HepG2 (cell line): ENCODE results near the gene HIF1AN. TPM values are rescaled to one million over a fixed set of nuclear protein-coding genes. Genes with fewer than 3 reads are reported as not detected.

Source experiments
- ATAC-seq: fragments of 200-7000 bp; cut with Tn5 transposase; 3 replicates; pipeline ENCODE4 v1.9.1; 2020; ENCODE audit warnings: mild to moderate bottlenecking, moderate library complexity
- BruUV-seq: library from RNA; stranded (reverse); fragments of 400-500 nt; replicated peaks from 2 replicates; lab custom pipeline; 2021; lab: Mats Ljungman, UMichigan
- CTCF ChIA-PET: fragments of 300-600 bp; formaldehyde crosslinking; extraction: SDS; loops from one replicate; lab custom pipeline; 2021; ENCODE audit warnings: low total read pairs, inconsistent platforms, low intra/inter-chr PET ratio; lab: Yijun Ruan, JAX
- POLR2A ChIA-PET: fragments of 350-600 bp; sonication (Branson Sonifier 250); formaldehyde crosslinking; loops from one replicate; lab custom pipeline; 2020; ENCODE audit warnings: antibody characterized with exemption, inconsistent platforms; lab: Yijun Ruan, JAX
- DNase-seq: peaks from one replicate; pipeline ENCODE4 v3.0.0-alpha.2; 2015; ENCODE audit warnings: low spot score
- FAIRE-seq: peaks from 3 replicates; lab custom pipeline; 2011; peaks lifted over from hg19 to GRCh38; lab: Jason Lieb, UNC
- H2AFZ ChIP-seq: one replicate; pipeline ENCODE4 v1.6.1; 2011; ENCODE audit warnings: low read length, inconsistent platforms
- H3K27ac ChIP-seq: fragments of 300-600 bp; 3 replicates; pipeline ENCODE4 v1.8.0; 2011; ENCODE audit warnings: mixed run types, mild to moderate bottlenecking, mixed read lengths, low read length, inconsistent platforms; ENCODE audit not compliant: insufficient read depth; ENCODE audit errors: extremely low read length
- H3K27me3 ChIP-seq, 2 experiments: fragments of 200-600 bp in 1 of 2; 2 replicates in 1 of 2; 3 replicates in 1 of 2; pipeline versions ENCODE4 v1.6.0 to v1.8.0; 2011; ENCODE audit warnings: low read length in 2 of 2, mild to moderate bottlenecking in 2 of 2, moderate library complexity in 2 of 2, inconsistent platforms in 1 of 2; ENCODE audit not compliant: insufficient read depth in 2 of 2, control insufficient read depth in 1 of 2
- H3K36me3 ChIP-seq, 2 experiments: fragments of 200-600 bp in 1 of 2; replicated peaks in 1 of 2; 2 replicates in 1 of 2; 3 replicates in 1 of 2; pipeline versions ENCODE4 v1.5.1 to v1.8.0; 2011; ENCODE audit warnings: low read length in 2 of 2, inconsistent platforms in 1 of 2; ENCODE audit not compliant: insufficient read depth in 2 of 2, control insufficient read depth in 1 of 2
- H3K4me1 ChIP-seq: 2 replicates; pipeline ENCODE4 v1.5.1; 2012; ENCODE audit warnings: low read length, inconsistent platforms; ENCODE audit not compliant: insufficient read depth
- H3K4me2 ChIP-seq: 2 replicates; pipeline ENCODE4 v1.6.0; 2011; ENCODE audit warnings: low read depth, low read length, inconsistent platforms
- H3K4me3 ChIP-seq, 3 experiments: fragments of 200-600 bp in 1 of 3; sonication (generic), shearing (Covaris generic) in 1 of 3; replicated peaks in 1 of 3; 2 replicates each; pipeline ENCODE4 v1.5.1; 2011 to 2016; ENCODE audit warnings: low read length in 3 of 3, inconsistent platforms in 2 of 3, low read depth in 2 of 3, mild to moderate bottlenecking in 2 of 3, control low read depth in 1 of 3, mixed read lengths in 1 of 3; ENCODE audit not compliant: insufficient read depth in 1 of 3
- H3K79me2 ChIP-seq: one replicate; pipeline ENCODE4 v1.6.1; 2011; ENCODE audit warnings: low read length, inconsistent platforms; ENCODE audit not compliant: insufficient read depth
- H3K9ac ChIP-seq: 2 replicates; pipeline ENCODE4 v1.6.0; 2011; ENCODE audit warnings: mild to moderate bottlenecking, low read depth, low read length, inconsistent platforms; ENCODE audit not compliant: insufficient read depth
- H3K9me3 ChIP-seq: 2 replicates; pipeline ENCODE4 v1.5.1; 2012; ENCODE audit warnings: mild to moderate bottlenecking, low read length
- H4K20me1 ChIP-seq: 2 replicates; pipeline ENCODE4 v1.6.0; 2011; ENCODE audit warnings: inconsistent platforms, mild to moderate bottlenecking, low read length, moderate library complexity; ENCODE audit not compliant: insufficient read depth
- CCDC6 ChIP-seq: sonication (generic); formaldehyde crosslinking; IDR thresholded peaks from 2 replicates; pipeline ENCODE4 v1.8.1; 2022; ENCODE audit warnings: mild to moderate bottlenecking, missing genetic modification reagents, moderate library complexity
- FOXP1 ChIP-seq, 2 experiments: fragments of 450-650 bp in 1 of 2; IDR thresholded peaks; 2 replicates each; pipeline ENCODE4 v1.6.1; 2017 to 2018; ENCODE audit warnings: antibody characterized with exemption in 1 of 2
- GFI1 ChIP-seq: sonication (generic); formaldehyde crosslinking; IDR thresholded peaks from 2 replicates; pipeline ENCODE4 v1.5.0; 2020; ENCODE audit warnings: missing genetic modification reagents, mild to moderate bottlenecking, borderline replicate concordance
- HNRNPK ChIP-seq: fragments of 200-400 bp; formaldehyde crosslinking; IDR thresholded peaks from 2 replicates; pipeline ENCODE4 v1.6.1; 2018; ENCODE audit warnings: low read length, low read depth, moderate library complexity, mild to moderate bottlenecking; ENCODE audit not compliant: poor library complexity, severe bottlenecking
- IKZF1 ChIP-seq: fragments of 450-650 bp; IDR thresholded peaks from 2 replicates; pipeline ENCODE4 v1.7.1; 2016
- KDM5B ChIP-seq: sonication (generic); formaldehyde crosslinking; IDR thresholded peaks from 2 replicates; pipeline ENCODE4 v1.4.0; 2020; ENCODE audit warnings: missing genetic modification reagents, mild to moderate bottlenecking, borderline replicate concordance
- RELA ChIP-seq: sonication (generic); formaldehyde crosslinking; IDR thresholded peaks from 2 replicates; pipeline ENCODE4 v1.4.0; 2020; ENCODE audit warnings: missing genetic modification reagents
- TARDBP ChIP-seq: sonication (generic); formaldehyde crosslinking; IDR thresholded peaks from 2 replicates; pipeline ENCODE4 v1.8.0; 2022; ENCODE audit warnings: mild to moderate bottlenecking, missing genetic modification reagents
- XBP1 ChIP-seq: sonication (generic); formaldehyde crosslinking; IDR thresholded peaks from 2 replicates; pipeline ENCODE4 v1.5.0; 2020; ENCODE audit warnings: missing genetic modification reagents
- ZFP41 ChIP-seq: sonication (generic); formaldehyde crosslinking; IDR thresholded peaks from 2 replicates; pipeline ENCODE4 v1.4.0; 2020; ENCODE audit warnings: mild to moderate bottlenecking, missing genetic modification reagents, borderline replicate concordance
- ZNF160 ChIP-seq: sonication (generic); formaldehyde crosslinking; IDR thresholded peaks from 2 replicates; pipeline ENCODE4 v1.8.0; 2022; ENCODE audit warnings: mild to moderate bottlenecking, inconsistent platforms, missing genetic modification reagents
- ZNF460 ChIP-seq: sonication (generic); formaldehyde crosslinking; IDR thresholded peaks from 2 replicates; pipeline ENCODE4 v1.5.1; 2020; ENCODE audit warnings: missing genetic modification reagents, mild to moderate bottlenecking, borderline replicate concordance
- ZNF512B ChIP-seq: sonication (generic); formaldehyde crosslinking; IDR thresholded peaks from 2 replicates; pipeline ENCODE4 v1.5.1; 2020; ENCODE audit warnings: missing genetic modification reagents, mild to moderate bottlenecking, borderline replicate concordance
- ZNF547 ChIP-seq: sonication (generic); formaldehyde crosslinking; IDR thresholded peaks from 2 replicates; pipeline ENCODE4 v1.5.1; 2020; ENCODE audit warnings: mild to moderate bottlenecking, missing genetic modification reagents
- ZNF670 ChIP-seq: sonication (generic); formaldehyde crosslinking; IDR thresholded peaks from 2 replicates; pipeline ENCODE4 v1.8.0; 2022; ENCODE audit warnings: mild to moderate bottlenecking, missing genetic modification reagents, borderline replicate concordance
- ZSCAN12 ChIP-seq: sonication (generic); formaldehyde crosslinking; IDR thresholded peaks from 2 replicates; pipeline ENCODE4 v1.9.0; 2021; ENCODE audit warnings: mild to moderate bottlenecking, missing genetic modification reagents
- WGBS: methylation state at CpG from one replicate; pipeline ENCODE4 v1.1.6; 2017; ENCODE audit warnings: low lambda C conversion rate; 5-methylcytosine and 5-hydroxymethylcytosine counted together
- in situ Hi-C: cut with HindIII; loops from 2 replicates; pipeline ENCODE4 v1.10.0; 2017; ENCODE audit warnings: low pct_unique_long_range_greater_than_20kb; ENCODE audit not compliant: extremely low pct_ligation_motif_present
- intact Hi-C: fragments of 100-400 bp; cut with micrococcal nuclease; formaldehyde crosslinking; loops from one replicate; pipeline ENCODE4 v1.10.0; 2022; ENCODE audit not compliant: unreplicated experiment
- polyA plus RNA-seq, 8 experiments: library from polyadenylated mRNA; depleted of rRNA in 3 of 8; stranded (reverse) in 7 of 8; unstranded in 1 of 8; fragments of >200 nt; fragmentation: Illumina TruSeq in 4 of 8; extraction: Trizol in 4 of 8; gene quantifications; 2 replicates each; pipeline versions ENCODE4 v1.2.1 to v1.2.3, GENCODE V29; 2011 to 2016; ENCODE audit warnings: low read depth in 4 of 8, missing spikeins in 1 of 8, mixed read lengths in 1 of 8; ENCODE audit not compliant: insufficient read depth in 1 of 8
- total RNA-seq, 5 experiments: library from RNA; depleted of rRNA; stranded (reverse); fragments of >200 nt; fragmentation: Illumina TruSeq; extraction: Trizol; gene quantifications; 2 replicates each; pipeline ENCODE4 v1.2.3, GENCODE V29; 2016; ENCODE audit warnings: low read depth in 1 of 5
- TF ChIP-seq, protein P1 (sequence below): sonication (generic); formaldehyde crosslinking; IDR thresholded peaks from 2 replicates; pipeline ENCODE4 v1.5.1; 2020; ENCODE audit warnings: missing genetic modification reagents, mild to moderate bottlenecking, borderline replicate concordance

HIF1AN gene
- total and polyA plus RNA-seq, 2 of the 13 experiments (the other 11 are each of a cell fraction or from before 2014, with no cell fraction given), result 8.6 to 10.7 TPM

DNA sequence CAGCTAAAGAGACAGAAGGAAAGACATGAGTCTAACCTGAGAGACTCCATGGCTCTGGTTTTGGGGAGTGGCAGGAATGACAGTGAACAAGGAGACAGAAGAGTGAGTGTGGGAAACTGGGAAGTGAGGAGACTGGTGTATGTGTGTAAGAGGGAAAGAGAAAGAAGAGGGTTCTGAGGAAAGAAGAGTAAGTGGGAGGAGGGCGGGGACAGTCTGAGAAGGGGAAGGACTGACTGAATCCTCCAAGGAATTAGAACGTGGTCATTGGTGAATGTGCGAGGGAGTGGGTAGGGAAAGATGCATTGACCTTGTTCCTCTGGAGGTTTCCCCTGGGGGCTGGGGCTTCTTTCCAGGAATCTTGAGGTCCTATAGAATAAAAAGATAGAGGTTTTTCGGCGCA lies 46.3 kb upstream of the HIF1AN start:
- ATAC-seq, result no peak
- intact Hi-C loops (no loop called here), in situ Hi-C loops (no loop called here)
- Histone ChIP-seq H2AFZ (no peak overlapping the region), H3K27ac (no peak overlapping the region), H3K4me2 (no peak overlapping the region), H3K79me2 (no peaks in the 10 kb centered on the region), H3K36me3 (peaks cover 0 to 3% of the 10 kb centered on the region in 2 experiments; a peak in 1 of 5 replicates), H3K4me3 (no peak overlapping the region), H3K9ac (no peak overlapping the region), H3K4me1 (no peaks in the 10 kb centered on the region), H3K27me3 (no peaks in the 10 kb centered on the region), H4K20me1 (no peaks in the 10 kb centered on the region), H3K9me3 (no peaks in the 10 kb centered on the region)
- WGBS, result 96% methylated on average over 5 of the region's 5 CpGs
- ChIA-PET CTCF (no interaction called here), POLR2A (no interaction called here)
- no peak for FAIRE-seq
- TF ChIP-seq ZNF547, result no peak
- TF ChIP-seq CCDC6 (CRISPR knock-in tag), result no peak
- no peak for TF ChIP-seq FOXP1 (IDR thresholded peaks at IDR 0.05)
- TF ChIP-seq FOXP1 (CRISPR knock-in tag; IDR thresholded peaks at IDR 0.05), result no peak
- TF ChIP-seq IKZF1, result no peak
- TF ChIP-seq ZSCAN12, result no peak
- DNase-seq, result no peak
- BruUV-seq, result no TSS peak

GRCh38 chr10:100490531-100490930 lies 45.2 kb upstream of the HIF1AN start:
- no peak overlapping the region for H3K4me3 ChIP-seq
- no peak for FAIRE-seq
- ATAC-seq, result no peak
- no peaks in the 10 kb centered on the region for H3K4me1 ChIP-seq
- CTCF ChIA-PET, result no interaction called here
- no peak overlapping the region for H2AFZ ChIP-seq
- H4K20me1 ChIP-seq, result no peaks in the 10 kb centered on the region
- H3K79me2 ChIP-seq, result no peaks in the 10 kb centered on the region
- no TSS peak for BruUV-seq
- no peaks in the 10 kb centered on the region for H3K9me3 ChIP-seq
- no peak overlapping the region for H3K4me2 ChIP-seq
- no peak for DNase-seq
- POLR2A ChIA-PET, result no interaction called here
- H3K27ac ChIP-seq, result no peak overlapping the region
- whole genome bisulfite sequencing, result 69% methylated on average over 2 of the region's 2 CpGs
- H3K27me3 ChIP-seq, result no peaks in the 10 kb centered on the region
- no peak overlapping the region for H3K9ac ChIP-seq
- intact Hi-C loops, result no loop called here
- H3K36me3 ChIP-seq, result peaks cover 0 to 3% of the 10 kb centered on the region in 2 experiments; a peak in 1 of 5 replicates
- in situ Hi-C loops, result no loop called here
- TF ChIP-seq ZFP41 (CRISPR knock-in tag) (no peak), XBP1 (no peak), TARDBP (CRISPR knock-in tag) (no peak), HNRNPK (no peak), ZNF670 (CRISPR knock-in tag) (no peak), ZNF512B (no peak), GFI1 (CRISPR knock-in tag) (no peak), RELA (CRISPR knock-in tag) (no peak), ZNF160 (CRISPR knock-in tag) (no peak), ZNF460 (CRISPR knock-in tag) (no peak), KDM5B (CRISPR knock-in tag) (no peak)
- TF ChIP-seq, protein P1, sequence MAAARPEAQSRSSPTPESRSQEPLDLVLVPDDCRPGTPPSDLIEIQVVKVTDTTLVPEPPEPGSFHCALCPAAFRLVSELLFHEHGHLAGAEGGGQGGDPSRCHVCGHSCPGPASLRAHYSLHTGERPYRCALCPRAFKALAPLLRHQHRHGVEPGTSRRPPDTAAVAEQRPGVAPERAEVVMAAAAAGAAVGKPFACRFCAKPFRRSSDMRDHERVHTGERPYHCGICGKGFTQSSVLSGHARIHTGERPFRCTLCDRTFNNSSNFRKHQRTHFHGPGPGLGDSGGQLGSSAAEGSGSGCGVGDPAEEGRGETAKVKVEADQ, result no peak
